CD4-positive, alpha-beta T cell (primary cell): ENCODE measurements around the gene PID1. TPM values are rescaled to one million over a fixed set of nuclear protein-coding genes. Genes with fewer than 3 reads are reported as not detected.

ENCODE experiments used
- ATAC-seq: fragments of 200-7000 bp; cut with Tn5 transposase; one replicate; pipeline ENCODE4 v1.10.0; 2022; ENCODE audit warnings: mild to moderate bottlenecking; ENCODE audit not compliant: poor library complexity
- CTCF ChIA-PET: fragments of 350-600 bp; sonication (Branson Sonifier 250); formaldehyde crosslinking; loops from one replicate; lab custom pipeline; 2021; ENCODE audit warnings: antibody characterized with exemption, inconsistent platforms; lab: Charles Lee
- POLR2A ChIA-PET: fragments of 350-600 bp; sonication (Branson Sonifier 250); formaldehyde crosslinking; loops from one replicate; lab custom pipeline; 2021; ENCODE audit warnings: antibody characterized with exemption, inconsistent platforms; lab: Charles Lee
- DNase-seq, 14 experiments: peaks; one replicate each; pipeline ENCODE4 v3.0.0-alpha.2; 2013 to 2020; ENCODE audit warnings: mixed read lengths in 2 of 14
- H3K27ac ChIP-seq, 2 donors: one replicate each; pipeline versions ENCODE4 v1.5.1 to v1.7.0; 2013; ENCODE audit warnings: low read length in 2 of 2, low read depth in 1 of 2, mild to moderate bottlenecking in 1 of 2
- H3K27me3 ChIP-seq, 2 experiments: 1 replicate in 1 of 2; 2 replicates in 1 of 2; pipeline versions ENCODE4 v1.6.1 to v1.7.0; 2013; ENCODE audit warnings: low read length in 2 of 2, control low read depth in 1 of 2, mild to moderate bottlenecking in 1 of 2, moderate library complexity in 1 of 2; ENCODE audit not compliant: insufficient read depth in 2 of 2, control insufficient read depth in 1 of 2
- H3K36me3 ChIP-seq: one replicate; pipeline ENCODE4 v1.6.1; 2013; ENCODE audit warnings: low read length, control low read depth; ENCODE audit not compliant: insufficient read depth
- H3K4me1 ChIP-seq: one replicate; pipeline ENCODE4 v1.6.1; 2013; ENCODE audit warnings: low read length, control low read depth; ENCODE audit not compliant: insufficient read depth
- H3K4me3 ChIP-seq: one replicate; pipeline ENCODE4 v1.5.1; 2013; ENCODE audit warnings: mild to moderate bottlenecking, low read length, moderate library complexity
- H3K9me3 ChIP-seq, 2 experiments: 1 replicate in 1 of 2; 2 replicates in 1 of 2; pipeline versions ENCODE4 v1.6.1 to v1.7.0; 2013; ENCODE audit warnings: low read length in 2 of 2, mild to moderate bottlenecking in 2 of 2, control low read depth in 1 of 2, moderate library complexity in 1 of 2; ENCODE audit not compliant: control insufficient read depth in 1 of 2, insufficient read depth in 1 of 2
- H3K27ac Mint-ChIP-seq: one replicate; pipeline ENCODE4 v1.8.0; 2020; ENCODE audit warnings: mixed read lengths
- H3K27me3 Mint-ChIP-seq: one replicate; pipeline ENCODE4 v1.8.0; 2021; ENCODE audit warnings: mixed read lengths
- H3K36me3 Mint-ChIP-seq: one replicate; pipeline ENCODE4 v1.8.0; 2021; ENCODE audit warnings: low read depth, mixed read lengths
- H3K4me1 Mint-ChIP-seq: one replicate; pipeline ENCODE4 v1.8.0; 2021; ENCODE audit warnings: low read depth, mixed read lengths
- H3K4me3 Mint-ChIP-seq: one replicate; pipeline ENCODE4 v1.8.0; 2020; ENCODE audit warnings: mild to moderate bottlenecking, mixed read lengths
- H3K9me3 Mint-ChIP-seq: one replicate; pipeline ENCODE4 v1.8.0; 2020; ENCODE audit warnings: mixed read lengths
- intact Hi-C, 2 experiments: fragments of 100-400 bp; cut with DNase I in 1 of 2; cut with micrococcal nuclease in 1 of 2; formaldehyde crosslinking; loops; one replicate each; pipeline versions ENCODE4 v1.15.1 to v1.9.0; 2023 to 2025; cut with DNase I, micrococcal nuclease
- total RNA-seq, 174 experiments: library from RNA in 2 of 174; stranded (reverse) in 2 of 174; gene quantifications; one replicate each; pipeline ENCODE4 v1.2.3 and lab custom pipeline; 2021 to 2026
- TF ChIP-seq, protein P1 (sequence below): fragments of 200-600 bp; IDR thresholded peaks from one replicate; pipeline ENCODE4 v1.8.0; 2022; ENCODE audit warnings: antibody characterized with exemption, mild to moderate bottlenecking

The PID1 gene
- total RNA-seq, 2 experiments from 2014 or later = 0.38 to 0.53 TPM

- no peaks in the 10 kb centered on the region for H3K27me3 Mint-ChIP-seq
- H3K4me1 Mint-ChIP-seq = no peaks in the 10 kb centered on the region
- intact Hi-C loops = no loop called here
Measured at GRCh38 chr2:229199267-229199666, 71.8 kb downstream of the PID1 start.

GRCh38 chr2:229196448-229196847 lies 74.6 kb downstream of the PID1 start:
- H3K4me1 ChIP-seq = no peaks in the 10 kb centered on the region
- intact Hi-C loops = no loop called here
- CTCF ChIA-PET = no interaction called here
- no peak overlapping the region for H3K27ac ChIP-seq
- no peak overlapping the region for H3K27ac Mint-ChIP-seq
- TF ChIP-seq, protein P1, sequence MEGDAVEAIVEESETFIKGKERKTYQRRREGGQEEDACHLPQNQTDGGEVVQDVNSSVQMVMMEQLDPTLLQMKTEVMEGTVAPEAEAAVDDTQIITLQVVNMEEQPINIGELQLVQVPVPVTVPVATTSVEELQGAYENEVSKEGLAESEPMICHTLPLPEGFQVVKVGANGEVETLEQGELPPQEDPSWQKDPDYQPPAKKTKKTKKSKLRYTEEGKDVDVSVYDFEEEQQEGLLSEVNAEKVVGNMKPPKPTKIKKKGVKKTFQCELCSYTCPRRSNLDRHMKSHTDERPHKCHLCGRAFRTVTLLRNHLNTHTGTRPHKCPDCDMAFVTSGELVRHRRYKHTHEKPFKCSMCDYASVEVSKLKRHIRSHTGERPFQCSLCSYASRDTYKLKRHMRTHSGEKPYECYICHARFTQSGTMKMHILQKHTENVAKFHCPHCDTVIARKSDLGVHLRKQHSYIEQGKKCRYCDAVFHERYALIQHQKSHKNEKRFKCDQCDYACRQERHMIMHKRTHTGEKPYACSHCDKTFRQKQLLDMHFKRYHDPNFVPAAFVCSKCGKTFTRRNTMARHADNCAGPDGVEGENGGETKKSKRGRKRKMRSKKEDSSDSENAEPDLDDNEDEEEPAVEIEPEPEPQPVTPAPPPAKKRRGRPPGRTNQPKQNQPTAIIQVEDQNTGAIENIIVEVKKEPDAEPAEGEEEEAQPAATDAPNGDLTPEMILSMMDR = no peak
- no peak for ATAC-seq
- no peak for DNase-seq
- POLR2A ChIA-PET = no interaction called here
- no peaks in the 10 kb centered on the region for H3K36me3 Mint-ChIP-seq
- H3K9me3 ChIP-seq = no peaks in the 10 kb centered on the region
- no peaks in the 10 kb centered on the region for H3K27me3 ChIP-seq
- no peak overlapping the region for H3K4me3 Mint-ChIP-seq
- no peaks in the 10 kb centered on the region for H3K9me3 Mint-ChIP-seq
- no peaks in the 10 kb centered on the region for H3K27me3 Mint-ChIP-seq
- H3K36me3 ChIP-seq = no peaks in the 10 kb centered on the region
- H3K4me3 ChIP-seq = no peak overlapping the region
- H3K4me1 Mint-ChIP-seq = no peaks in the 10 kb centered on the region

More at GRCh38 chr2:229199267-229199666, 71.8 kb downstream of the PID1 start:
- no peak for DNase-seq
- no peaks in the 10 kb centered on the region for H3K9me3 Mint-ChIP-seq
- ChIA-PET CTCF (no interaction called here), POLR2A (no interaction called here)
- no peak overlapping the region for H3K27ac Mint-ChIP-seq
- ATAC-seq = no peak
- H3K4me3 Mint-ChIP-seq = no peak overlapping the region
- Histone ChIP-seq H3K27me3 (no peaks in the 10 kb centered on the region), H3K27ac (no peak overlapping the region), H3K9me3 (no peaks in the 10 kb centered on the region), H3K4me3 (no peak overlapping the region), H3K4me1 (no peaks in the 10 kb centered on the region), H3K36me3 (no peaks in the 10 kb centered on the region)
- TF ChIP-seq, protein P1 = no peak
- no peaks in the 10 kb centered on the region for H3K36me3 Mint-ChIP-seq

- H3K27me3 ChIP-seq = no peaks in the 10 kb centered on the region
- no peaks in the 10 kb centered on the region for H3K27me3 Mint-ChIP-seq
- no peak overlapping the region for H3K27ac Mint-ChIP-seq
- H3K36me3 ChIP-seq = no peaks in the 10 kb centered on the region
- POLR2A ChIA-PET = no interaction called here
- DNase-seq (no peak), ATAC-seq (no peak)
- H3K4me1 Mint-ChIP-seq = no peaks in the 10 kb centered on the region
- H3K9me3 ChIP-seq = no peaks in the 10 kb centered on the region
- no peak overlapping the region for H3K27ac ChIP-seq
- intact Hi-C loops = no loop called here
- peaks cover 3% of the 10 kb centered on the region for H3K9me3 Mint-ChIP-seq
- CTCF ChIA-PET = no interaction called here
- H3K4me3 Mint-ChIP-seq = no peak overlapping the region
- no peaks in the 10 kb centered on the region for H3K36me3 Mint-ChIP-seq
- no peak overlapping the region for H3K4me3 ChIP-seq
- H3K4me1 ChIP-seq = no peaks in the 10 kb centered on the region
- TF ChIP-seq, protein P1 = no peak
Measured at GRCh38 chr2:229195346-229195947, 75.6 kb downstream of the PID1 start.
